NCI-H2107 treated with DMSO at 0.1 percent for 48 hours (cell line): Measurements from ENCODE around the gene GRID1.
A peak's percentile ranks its signal among the peaks of the same experiment; 100 is the strongest.
"Not testable (repeated sequence)": the region's sequence is repeated elsewhere in the genome, so short reads cannot be mapped to it uniquely, and the experiment has no call there.

Source experiments
- DNase-seq: peaks from one replicate; lab custom pipeline; 2025; ENCODE audit not compliant: unreplicated experiment; lab: John Stamatoyannopoulos, UW

The GRID1 gene

GRCh38 chr10:85788570-85788969 lies 578.0 kb downstream of the GRID1 start:
- DNase-seq = no peak

GRCh38 chr10:85787881-85788280 lies 578.7 kb downstream of the GRID1 start:
- no peak for DNase-seq

- DNase-seq = no peak
Measured at GRCh38 chr10:85787393-85787792, 579.2 kb downstream of the GRID1 start.

GRCh38 chr10:85786401-85786899 lies 580.1 kb downstream of the GRID1 start:
- DNase-seq = no peak

GRCh38 chr10:85784792-85785191 lies 581.8 kb downstream of the GRID1 start:
- DNase-seq = peak; percentile 13

- DNase-seq = no peak
Measured at GRCh38 chr10:85781404-85781803, 585.2 kb downstream of the GRID1 start.

DNA sequence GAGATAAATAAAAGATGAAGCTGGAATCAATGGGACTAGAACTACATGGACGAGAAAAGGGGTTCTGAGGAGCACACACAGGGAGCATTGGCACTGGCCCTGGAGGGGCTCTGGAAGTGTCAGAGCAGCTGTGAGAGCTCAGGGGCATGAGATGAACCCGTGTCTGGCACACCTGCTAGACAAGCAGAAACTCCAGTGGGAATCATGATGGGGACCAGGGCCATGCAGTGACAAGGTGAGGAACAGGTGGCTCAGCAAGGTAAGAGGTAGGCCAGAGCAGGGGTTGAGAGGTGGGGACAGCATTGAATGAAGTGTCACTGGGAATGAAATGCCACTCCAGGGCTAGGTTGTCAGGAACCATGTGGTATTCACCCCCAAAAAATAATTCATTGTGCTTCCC lies 588.5 kb downstream of the GRID1 start:
- DNase-seq = no peak

- no peak for DNase-seq
Measured at GRCh38 chr10:85767891-85768290, 598.7 kb downstream of the GRID1 start.

GRCh38 chr10:85764108-85764507 lies 602.5 kb downstream of the GRID1 start:
- DNase-seq = no peak

DNA sequence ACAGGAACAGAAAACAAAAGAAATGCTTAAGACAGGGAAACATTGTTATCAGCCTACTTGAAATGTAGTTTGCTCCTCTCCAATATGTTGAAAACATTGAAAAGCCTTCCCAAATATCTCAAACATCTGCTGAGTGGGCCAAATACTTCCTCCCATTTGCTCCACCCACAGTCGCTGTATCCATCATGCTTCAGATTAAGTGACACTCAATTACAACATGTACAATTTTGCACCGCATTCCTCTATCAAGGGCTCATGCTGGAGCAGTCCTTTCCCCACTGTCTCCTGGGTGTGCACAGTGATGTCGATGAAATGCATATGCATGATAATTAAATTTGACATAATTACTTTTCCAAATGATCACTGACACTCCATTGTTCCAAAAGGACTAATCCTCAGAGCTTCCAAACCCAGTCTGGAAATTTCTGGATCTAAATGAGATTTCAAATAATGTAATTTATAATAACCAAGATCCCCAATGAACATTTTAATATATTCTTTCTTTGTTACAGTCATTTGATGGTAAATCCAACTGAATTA lies 604.6 kb downstream of the GRID1 start:
- DNase-seq = no peak

- no peak for DNase-seq
Measured at GRCh38 chr10:85741626-85742300, 624.8 kb downstream of the GRID1 start.

- no peak for DNase-seq
Measured at GRCh38 chr10:85735997-85736396, 630.6 kb downstream of the GRID1 start.

GRCh38 chr10:85734791-85735190 lies 631.8 kb downstream of the GRID1 start:
- no peak for DNase-seq

GRCh38 chr10:85724215-85724614 lies 642.4 kb downstream of the GRID1 start:
- DNase-seq = no peak

DNA sequence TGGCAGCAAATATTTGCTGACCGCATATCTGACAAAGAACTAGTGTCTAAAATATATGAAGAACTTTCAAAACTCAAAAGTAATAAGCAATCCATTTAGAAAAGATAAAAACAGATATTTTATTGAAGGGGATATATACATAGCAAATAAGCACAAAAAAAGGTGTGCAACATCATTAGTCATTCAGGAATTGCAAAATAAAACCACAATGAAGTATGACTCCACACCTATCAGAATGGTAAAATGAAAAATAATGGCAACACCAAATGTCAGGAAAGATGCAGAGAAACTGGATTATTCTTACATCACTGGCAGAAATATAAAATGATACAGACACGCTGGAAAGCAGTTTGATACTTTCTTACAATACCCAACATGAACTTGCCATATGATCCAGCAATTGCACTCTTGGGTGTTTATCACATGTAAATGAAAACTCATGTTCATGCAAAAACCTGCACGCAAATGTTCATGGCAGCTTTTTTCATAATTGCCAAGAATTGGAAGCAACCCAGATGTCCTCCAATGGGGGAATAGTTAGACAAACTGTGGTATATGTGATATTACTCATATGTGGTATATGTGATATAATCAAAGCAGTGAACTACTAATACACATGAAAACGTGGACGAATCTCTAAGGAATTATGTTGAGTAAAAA lies 645.5 kb downstream of the GRID1 start:
- DNase-seq = no peak

GRCh38 chr10:85719408-85719807 lies 647.2 kb downstream of the GRID1 start:
- DNase-seq = no peak

DNA sequence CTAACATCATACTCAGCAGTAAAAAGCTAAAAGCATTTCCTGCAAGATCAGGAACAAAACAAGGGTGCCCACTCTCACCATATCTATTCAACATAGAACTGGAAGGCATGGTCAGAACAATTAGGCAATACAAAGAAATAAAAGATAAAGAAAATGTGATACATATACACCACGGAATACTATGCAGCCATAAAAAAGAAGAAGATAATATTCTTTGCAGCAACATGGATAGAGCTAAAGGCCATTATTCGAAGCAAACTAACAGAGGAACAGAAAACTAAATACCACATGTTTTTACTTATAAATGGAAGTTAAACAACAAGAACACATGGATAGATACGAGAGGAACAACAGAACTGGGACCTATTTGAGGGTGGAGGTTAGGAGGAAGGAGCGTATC lies 652.7 kb downstream of the GRID1 start:
- DNase-seq = no peak

GRCh38 chr10:85702768-85703167 lies 663.8 kb downstream of the GRID1 start:
- DNase-seq = no peak

DNA sequence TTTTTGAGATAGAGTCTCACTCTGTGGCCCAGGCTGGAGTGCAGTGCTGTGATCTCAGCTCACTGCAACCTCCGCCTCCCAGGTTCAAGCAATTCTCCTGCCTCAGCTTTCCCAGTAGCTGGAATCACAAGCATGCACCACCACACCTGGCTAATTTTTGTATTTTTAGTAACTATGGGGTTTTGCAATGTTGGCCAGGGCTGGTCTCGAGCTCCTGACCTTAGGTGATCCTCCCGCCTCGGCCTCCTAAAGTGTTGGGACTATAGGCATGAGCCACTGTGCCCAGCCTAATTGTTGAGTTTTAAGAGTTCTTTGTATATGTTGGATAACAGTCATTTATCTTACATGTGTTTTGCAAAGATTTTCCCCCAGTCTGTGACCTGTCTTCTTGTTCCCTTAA lies 667.5 kb downstream of the GRID1 start:
- not testable (repeated sequence) for DNase-seq

DNA sequence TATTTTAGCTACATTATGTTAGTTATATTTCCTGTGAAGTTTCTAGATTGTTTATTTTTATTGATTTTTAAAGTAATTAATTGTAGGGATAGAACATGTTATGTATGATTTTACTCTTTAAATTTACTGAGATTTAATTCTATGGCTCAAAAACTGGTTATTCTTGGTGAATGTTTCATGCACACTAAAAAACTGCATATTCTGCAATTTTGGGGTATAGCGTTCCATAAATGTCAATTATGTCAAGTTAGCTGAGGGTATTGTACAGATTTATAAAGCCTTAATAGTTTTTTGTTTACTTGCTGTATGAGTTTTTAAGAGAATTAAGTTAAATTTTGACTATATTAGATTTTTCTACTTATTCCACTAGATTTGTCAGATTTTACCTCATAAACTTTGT lies 669.7 kb downstream of the GRID1 start:
- DNase-seq = no peak

- no peak for DNase-seq
Measured at GRCh38 chr10:85682621-85683020, 684.0 kb downstream of the GRID1 start.

GRCh38 chr10:85679710-85680109 lies 686.9 kb downstream of the GRID1 start:
- DNase-seq = no peak
